Measurements from ENCODE around the gene FAM219B.

GRCh38 chr15:74869372-74869725 lies 37.3 kb downstream of the FAM219B start:
- no peak for TF ChIP-seq CTCF (IDR thresholded peaks at IDR 0.05)
- TF ChIP-seq ZFX (IDR thresholded peaks at IDR 0.05; ENCODE audit: borderline replicate concordance), result no peak

Measured in 22Rv1 (cell line).